HG03469 (cell line): Measurements from ENCODE around the gene BRME1.

Experiments used
- ATAC-seq: cut with Tn5 transposase; IDR thresholded peaks from one replicate; pipeline ENCODE4 v1.9.1; 2021; ENCODE audit warnings: mild to moderate bottlenecking, moderate library complexity, moderate number of reproducible peaks; ENCODE audit not compliant: unreplicated experiment

BRME1 gene

DNA sequence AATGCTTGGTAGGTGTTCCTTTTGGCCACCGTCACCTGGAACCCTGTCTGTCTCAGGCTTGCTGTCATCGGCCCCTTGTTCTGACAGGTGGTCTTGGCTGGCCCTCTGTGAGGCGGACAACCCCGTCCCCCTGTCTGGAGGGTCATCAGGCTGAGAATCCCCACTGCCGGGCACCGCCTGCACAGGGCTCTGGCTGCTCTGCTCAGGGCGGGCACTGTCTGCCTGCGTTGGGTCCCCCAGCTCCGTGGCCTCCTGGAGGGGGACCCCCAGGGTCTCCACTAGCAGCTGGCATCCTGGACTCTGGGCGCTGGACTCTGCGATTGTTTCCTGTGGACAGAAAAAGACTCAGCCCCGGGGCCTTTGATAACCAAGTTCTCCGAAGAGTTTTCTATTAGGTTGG lies 15.8 kb downstream of the BRME1 start:
- ATAC-seq = no peak

DNA sequence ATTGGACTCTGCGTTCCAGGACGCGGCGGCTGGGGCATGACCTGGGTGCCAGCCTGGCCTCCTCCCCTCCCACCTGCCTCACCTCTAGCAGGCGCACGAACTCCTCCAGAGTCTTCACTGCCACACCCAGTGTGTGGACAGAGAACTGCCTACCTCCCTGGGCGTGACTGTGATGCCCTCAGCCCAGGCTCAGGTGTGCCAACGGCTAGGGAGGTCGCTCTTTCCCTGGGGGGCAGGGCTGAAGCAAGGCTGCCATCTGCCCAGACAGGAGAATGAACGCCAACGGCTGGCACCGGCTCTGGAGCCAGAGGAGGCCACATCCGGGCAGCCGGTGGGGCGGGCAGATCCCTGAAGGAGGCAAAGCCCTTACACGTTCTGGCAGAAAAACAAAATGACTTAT lies 17.6 kb downstream of the BRME1 start:
- no peak for ATAC-seq

DNA sequence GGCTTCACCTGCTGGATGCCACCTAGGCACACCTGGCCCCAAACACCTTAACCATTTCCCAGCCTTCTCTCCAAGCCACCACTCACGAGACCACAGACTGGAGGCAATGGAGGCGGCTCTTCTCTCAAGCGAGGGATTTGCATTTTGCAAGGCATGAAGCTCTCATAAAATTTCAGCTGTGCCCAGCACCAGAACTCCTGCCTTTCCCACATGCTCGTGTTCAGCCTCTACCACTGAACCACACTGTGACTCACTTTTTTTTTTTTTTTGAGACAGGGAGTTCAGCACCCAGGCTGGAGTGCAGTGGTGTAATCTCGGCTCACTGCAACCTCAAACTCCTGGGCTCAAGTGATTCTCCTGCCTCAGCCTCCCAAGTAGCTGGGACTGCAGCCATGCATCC lies 18.4 kb downstream of the BRME1 start:
- ATAC-seq = no peak

DNA sequence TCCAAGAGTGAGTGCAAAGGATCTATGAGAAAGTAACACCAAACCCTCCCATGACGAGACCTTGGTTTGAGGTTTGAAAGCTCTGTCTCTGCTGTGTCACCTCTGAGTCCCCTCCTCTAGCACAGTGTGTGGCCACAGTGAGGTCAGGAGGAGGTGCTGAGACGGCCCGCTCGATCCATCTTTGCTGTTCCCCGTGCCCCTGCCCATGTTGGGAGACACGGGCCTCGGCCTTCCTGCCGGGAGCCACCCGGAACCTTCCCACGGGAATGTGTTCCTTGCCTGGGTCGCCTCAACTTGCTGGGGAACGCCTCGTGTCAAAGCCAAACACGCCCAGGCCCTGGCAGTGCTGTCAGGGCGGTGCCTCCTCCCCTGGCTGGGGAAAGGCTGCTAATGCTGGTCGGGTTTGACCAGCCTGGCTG lies 18.9 kb downstream of the BRME1 start:
- ATAC-seq = no peak

DNA sequence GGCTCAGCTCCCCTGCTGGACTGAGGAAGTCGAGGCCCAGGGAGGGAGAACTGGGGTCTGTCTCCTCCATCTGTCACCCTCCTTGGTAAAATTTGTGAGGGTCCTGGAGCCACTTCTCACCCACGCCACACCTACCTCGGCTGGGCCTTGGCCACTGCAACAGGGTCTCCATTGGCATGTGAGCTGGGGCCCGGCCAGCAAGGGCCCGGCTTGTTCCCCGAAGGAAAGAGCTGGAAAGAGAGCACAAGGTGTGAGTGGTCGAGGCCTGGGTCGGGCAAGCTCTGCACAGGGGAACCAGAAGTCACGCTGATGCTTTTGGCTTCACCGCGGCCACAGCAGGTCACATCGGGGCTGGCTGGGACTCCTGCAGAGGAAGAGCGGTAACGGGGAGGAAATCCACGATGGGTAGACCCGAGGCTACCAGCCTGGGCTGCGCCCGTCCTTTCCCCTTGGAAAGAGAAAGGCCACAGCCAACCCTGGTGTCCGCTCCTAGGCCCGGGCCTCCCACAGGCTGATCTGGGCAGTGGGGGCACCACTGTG lies 20.0 kb downstream of the BRME1 start:
- no peak for ATAC-seq

DNA sequence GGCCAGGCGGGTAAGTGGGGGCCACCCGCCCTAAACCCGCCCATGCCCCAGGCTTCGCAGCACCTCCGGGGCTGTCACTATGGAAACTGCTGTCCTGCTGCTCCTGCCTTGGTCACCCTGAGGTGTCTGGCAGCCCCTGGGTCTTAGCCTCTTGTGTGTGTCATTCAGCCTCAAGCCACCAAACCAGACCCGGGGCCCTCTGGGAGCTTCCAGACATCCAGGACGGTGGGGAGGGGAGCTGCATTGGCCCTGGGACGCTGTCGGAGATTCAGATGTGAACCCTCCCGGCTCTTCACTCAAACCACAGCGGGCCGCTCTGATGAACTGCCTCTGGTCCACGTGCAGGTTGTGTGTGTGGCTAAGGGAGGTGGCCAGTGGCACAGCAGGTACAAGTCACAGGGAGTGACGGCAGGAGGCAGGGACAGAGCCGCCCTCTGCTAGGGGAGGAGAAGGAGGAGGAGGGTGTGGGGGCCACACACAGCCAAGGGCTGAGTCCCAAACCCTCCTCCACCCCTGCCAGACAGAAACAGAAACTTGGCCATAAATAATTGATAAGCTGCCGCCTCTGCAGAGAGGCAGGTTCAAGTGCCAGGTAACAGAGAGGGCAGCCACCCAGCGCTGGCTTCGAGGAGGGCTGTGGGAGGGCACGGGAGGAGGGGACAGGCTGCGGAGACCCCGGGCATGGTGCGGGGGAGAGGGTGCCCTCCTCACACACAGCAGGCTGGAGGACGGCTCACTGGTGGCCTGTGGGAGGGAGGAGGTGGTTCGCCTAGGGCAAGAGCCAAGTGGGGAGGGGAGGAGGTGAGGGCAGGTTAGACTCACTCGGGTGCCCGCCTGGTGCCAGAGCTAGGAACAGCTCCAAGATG lies 21.0 kb downstream of the BRME1 start:
- no peak for ATAC-seq

DNA sequence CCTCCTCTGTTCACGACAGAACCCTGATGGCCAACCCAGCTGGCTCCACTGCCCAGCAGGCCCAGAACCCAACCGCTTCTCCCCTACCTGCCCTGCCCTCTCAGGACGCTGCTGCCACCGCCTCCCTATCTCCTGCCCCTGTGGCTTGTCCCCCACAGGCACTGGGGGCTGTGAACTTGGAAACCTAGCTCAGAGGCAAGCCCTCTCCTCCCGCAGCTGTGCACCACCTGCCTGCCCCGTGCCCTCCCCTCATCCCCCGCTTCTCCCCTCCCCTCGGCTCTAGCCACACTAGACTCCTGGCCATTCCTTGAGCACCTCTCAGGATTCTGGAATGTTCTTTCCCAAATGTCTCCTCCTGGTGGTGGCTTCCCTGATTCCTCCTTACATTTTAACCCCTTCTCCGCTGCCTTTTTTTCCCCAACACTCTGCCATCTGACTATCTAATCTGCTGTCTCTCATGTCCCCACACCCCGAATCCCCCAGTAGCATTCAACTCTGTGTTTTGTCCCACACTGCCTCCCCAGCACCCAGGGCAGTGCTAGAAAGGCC lies 22.3 kb downstream of the BRME1 start:
- ATAC-seq = no peak

DNA sequence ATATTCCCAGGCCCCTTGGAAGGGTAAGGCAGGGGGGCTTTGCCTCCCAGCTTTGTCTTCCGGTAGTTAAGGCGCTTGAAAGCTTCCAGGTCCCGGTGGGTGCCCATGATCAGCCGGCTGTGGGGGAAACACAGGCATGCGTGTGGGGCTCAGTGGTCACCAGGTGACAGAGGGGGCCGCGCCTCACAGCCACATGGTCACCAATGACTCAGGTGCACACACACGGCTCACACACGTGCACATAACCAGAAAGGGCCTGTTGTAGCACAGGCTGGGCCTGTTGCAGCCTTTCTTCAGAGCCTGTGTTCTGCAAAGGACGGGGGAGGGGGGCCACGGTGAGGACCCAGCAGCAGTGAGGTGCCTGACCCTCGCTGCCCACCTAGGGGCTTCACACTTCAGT lies 23.1 kb downstream of the BRME1 start:
- no peak for ATAC-seq

DNA sequence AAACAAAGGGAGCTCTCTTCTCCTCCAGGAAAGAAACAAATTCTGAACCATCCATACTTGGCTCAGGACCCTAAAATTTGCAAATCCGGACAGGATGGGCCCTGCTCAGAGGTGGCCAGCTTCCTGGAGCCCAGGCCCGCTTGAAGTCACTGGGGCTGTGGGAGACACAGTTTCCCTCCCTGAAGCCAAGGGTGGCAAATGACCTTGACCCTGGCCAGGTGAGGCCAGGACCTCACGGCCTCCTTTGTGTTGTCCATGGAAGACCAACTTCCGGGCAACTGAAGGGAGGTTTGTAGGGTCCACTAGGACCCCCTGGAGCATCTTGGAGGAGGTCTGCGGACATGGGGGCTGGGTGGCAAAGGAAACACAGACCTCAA lies 23.5 kb downstream of the BRME1 start:
- no peak for ATAC-seq

DNA sequence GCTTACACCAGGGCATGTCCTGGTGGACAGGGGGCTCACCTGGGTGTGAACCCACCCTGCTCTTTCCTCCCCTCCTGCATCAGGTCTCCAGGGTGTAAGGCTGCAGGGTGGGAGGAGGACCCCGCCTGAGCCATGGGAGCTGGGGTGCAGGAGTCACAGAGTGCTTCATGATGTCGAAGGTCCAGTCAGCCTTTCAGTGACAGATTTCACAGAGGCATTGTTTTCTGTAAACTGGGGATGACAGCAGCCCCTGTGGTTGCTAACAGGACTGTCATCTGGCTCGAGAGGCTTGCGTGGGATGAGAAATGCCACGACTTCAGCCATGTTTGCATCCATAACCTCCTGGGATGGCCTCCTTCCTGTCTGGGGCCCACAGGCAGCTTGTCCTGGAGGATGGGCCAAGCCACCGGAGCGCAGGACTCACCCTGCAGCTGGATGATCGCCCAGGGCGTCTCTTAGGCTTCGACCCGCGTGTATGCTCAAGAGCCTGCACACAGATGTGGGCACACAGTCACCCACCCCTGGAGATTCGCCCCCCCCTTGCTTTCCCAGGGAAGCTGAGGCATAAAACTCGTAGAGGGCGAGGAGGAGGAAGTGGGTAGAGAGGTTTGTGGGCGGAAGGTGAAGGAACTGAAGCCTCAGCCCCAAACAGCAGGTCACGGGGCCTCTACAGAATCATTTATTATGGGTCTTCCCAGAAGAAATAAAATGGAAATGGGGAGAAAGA lies 24.1 kb downstream of the BRME1 start:
- no peak for ATAC-seq

DNA sequence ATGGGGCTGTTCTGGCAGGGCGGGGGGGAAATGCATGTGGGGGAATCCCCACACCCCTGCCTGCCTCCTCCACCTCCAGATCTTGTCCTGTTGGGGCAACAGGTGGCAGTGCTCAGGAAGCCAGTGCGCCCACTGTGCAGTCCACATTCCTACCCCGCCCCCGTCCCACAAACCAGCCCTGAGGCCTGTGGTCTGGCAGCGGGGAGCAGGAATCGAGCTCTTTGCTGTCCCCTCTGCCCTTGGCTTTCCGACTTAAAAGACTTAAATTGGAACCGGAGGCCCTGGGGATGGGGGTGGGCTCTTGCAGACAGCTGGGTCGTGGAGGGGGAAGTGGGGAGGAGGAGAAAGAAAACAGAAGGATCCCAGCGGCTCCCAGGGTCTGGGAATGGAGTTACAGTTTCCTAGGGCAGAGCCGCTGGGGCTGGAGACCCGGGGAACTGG lies 24.6 kb downstream of the BRME1 start:
- no peak for ATAC-seq

DNA sequence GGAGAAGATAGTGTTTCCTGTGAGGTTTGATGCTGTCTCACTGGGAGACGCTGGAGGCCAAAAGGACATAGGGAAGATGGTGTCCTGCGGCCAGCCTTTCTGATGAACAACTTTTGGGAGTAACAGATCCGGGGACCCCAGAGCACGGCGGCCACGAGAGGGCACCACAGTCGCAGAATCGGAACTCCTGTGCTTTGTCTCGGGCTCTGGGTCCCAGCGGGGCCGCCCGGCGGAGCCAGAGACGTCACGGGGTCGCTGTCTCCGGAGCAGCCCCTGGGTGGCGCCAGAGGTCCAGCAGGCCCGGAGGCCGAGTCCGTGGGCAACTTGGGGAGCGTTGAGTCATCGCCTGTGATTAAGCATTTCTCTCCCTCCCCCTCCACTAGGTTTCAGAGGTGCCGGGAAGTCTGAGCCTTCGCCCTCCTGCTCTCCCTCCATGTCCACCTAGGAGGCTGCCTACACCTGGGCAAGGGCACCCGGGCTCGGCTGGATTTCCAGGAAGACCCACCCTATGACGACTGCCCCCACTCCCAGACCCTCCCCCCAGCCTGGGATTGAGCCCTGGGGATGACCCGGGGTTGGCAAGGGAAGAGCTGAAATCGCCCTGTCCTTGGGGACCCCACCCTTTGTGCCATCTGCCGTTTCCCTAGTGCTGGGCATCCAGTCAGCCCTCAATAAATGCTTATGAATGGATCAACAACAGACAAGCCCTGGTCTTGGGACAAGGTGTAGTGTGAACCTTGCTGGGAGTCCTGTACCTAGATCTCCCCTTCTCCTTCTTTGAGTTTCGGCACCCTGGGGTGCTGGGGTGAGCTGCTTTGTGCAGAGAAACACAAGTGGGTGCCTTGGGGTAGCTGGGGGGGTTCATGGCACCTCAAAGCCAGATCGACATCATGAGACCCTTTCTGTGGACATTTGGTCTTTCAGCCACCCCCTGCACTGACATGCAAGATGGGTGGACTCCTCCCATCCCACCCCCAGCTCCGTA lies 25.6 kb downstream of the BRME1 start:
- peak; percentile 71 for ATAC-seq

DNA sequence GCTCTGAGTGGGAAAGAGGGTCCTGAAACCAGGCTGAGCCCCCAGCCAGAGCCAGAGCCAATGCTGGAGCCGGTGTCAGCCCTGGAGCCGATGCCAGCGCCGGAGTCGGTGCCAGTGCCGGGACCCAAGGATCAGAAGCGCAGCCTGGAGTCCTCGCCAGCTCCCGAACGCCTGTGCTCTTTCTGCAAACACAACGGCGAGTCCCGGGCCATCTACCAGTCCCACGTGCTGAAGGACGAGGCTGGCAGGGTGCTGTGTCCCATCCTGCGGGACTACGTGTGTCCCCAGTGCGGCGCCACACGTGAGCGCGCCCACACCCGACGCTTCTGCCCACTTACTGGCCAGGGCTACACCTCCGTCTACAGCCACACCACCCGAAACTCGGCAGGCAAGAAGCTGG lies 28.6 kb downstream of the BRME1 start:
- no peak for ATAC-seq

DNA sequence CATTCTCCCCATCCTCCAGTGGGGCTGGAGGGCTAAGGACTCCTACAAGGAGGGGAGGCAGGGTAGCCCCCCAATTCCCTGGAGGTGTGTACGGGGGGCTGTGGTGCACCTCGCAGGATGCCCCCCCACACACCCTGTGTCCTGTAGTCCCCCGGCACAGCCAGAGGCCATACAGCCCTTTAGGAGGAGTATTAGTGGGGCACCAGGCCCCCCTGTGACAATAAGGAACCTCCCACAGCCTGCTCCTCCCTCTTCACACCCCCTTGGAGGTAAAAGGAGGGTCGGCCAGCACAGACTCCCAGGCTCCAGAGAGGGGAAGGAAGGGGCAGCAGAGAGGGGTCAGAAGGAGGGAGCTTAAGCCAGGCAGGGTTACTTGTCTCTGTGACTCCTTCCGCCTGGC lies 29.1 kb downstream of the BRME1 start, which contains the start of gene NANOS3:
Gene NANOS3, plus strand, starts transcription at position 301 of the 400 bp plus-strand sequence. CDS start 115 bp downstream, outside the sequence.
- no peak for ATAC-seq

DNA sequence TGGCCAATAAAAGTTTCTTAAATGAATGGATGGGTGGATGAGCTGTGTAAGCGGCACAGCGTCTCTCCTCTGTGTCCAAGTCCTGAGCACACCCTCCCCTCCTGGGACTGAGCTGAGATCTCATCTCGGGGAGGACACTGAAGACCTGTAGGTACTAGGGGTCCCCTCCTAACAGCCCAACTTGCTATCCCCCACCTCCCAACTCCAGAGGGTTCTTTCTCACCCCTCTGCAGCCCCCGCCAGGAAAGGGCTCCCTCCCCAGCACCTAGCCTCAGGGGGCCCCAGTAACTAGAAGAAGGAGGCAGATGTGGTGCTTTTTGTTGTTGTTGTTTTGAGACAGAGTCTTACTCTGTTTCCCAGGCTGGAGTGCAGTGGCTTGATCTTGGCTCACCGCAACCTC lies 30.1 kb downstream of the BRME1 start:
- ATAC-seq = no peak

DNA sequence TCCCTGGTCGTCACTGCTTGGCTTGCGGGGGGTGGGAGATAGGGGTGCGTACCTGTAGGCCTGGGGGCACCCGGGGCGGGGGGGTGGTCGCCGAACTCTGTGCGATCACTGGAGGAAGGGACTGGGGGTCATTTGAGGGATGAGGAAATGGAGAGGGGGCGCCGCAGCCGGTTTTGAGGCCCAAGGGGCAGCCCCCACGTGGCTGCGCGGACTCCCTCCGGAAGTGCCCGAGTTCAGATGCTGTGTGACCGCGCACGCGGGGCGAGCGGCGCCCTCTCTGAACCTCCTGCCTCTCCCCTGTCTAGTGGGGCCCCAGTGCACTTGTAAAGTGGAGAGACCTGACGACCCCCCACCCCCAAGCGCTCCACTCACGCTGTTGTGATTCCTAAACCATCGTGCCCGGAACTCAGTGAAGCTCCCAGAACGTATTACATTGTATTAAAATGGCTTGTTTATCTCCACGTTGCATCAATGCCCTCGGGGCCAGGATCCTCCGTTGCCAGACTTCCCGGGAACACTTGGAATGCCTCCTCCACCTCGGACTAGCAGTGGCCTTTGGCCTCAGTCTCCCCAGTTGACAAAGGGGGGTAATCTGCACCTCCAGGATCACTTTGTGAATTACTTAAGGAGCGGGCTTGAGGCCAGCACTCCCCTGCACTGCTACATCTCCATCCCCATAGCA lies 31.9 kb downstream of the BRME1 start:
- no peak for ATAC-seq

DNA sequence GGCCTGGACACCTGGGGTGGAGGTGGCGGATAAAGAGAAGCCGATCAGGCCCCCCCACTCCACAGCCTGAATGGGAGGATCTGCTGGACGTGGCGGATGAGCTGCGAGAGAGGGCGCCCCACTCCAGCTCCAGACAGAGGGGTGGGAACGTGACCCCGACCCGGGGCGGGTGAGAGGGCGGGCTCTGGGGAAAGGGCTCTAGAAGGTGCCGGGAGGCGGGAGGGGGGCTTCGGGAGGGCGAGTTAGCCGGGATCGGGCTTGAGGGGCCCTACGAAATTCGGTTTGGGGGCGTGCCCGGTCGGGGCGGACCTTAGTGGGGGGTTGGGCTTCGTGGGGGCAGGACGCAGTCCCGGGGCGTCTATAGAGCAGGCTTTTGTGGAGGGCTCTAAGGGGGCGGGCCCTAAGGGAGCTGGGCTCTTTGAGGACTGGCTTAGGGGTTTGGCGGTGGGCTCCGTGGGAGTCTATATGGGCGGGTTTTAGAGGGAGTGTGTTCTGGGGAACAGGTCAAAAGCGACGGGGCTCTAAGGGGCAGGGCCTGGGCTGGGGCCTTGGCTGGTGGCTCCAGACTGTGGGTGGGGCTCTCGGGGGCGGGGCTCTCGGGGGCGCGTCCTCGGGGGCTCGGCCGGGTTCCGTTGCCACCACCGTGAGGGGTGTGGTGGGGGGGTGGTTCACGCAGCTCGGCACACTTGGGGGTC lies 33.1 kb downstream of the BRME1 start:
- ATAC-seq = no peak

DNA sequence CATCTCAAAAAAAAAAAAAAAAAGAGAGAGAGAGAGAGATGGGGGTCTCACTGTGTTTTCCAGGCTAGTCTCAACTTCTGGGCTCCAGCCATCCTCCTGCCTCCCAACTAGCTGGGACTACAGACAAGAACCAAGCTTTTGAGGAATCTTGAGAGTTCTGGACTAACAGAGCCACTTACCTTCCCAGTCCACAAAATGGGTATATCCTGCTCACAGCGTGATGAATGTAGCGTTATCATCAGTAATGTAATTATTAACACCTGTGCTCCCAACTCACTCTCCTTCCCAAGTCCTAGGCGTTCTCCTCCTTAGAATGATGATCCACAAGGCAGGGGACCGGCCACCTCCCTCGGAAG lies 33.6 kb downstream of the BRME1 start:
- ATAC-seq = no peak

DNA sequence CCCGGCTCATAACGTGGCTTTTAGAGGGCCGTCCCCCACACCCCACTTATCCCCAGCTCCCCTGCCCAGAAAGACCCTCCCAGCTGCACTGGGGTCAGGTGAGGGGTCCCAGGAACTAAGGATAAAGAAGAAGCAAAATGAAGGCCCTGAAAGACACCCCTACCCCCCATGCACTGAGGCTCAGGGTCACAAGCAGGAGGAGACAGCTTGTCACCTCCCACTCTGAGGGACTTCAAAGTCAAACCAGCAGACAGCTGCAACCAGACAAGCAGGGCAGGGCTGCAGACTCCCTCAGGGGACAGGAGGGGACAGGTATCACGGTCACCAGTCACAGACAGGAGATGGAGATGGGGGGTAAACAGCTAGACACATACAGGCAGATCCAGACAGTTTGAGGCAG lies 35.0 kb downstream of the BRME1 start:
- ATAC-seq = no peak
